ENCODE measurements around the gene FXR1. TPM values are rescaled to one million over a fixed set of nuclear protein-coding genes. Genes with fewer than 3 reads are reported as not detected.

FXR1 gene
- total RNA-seq, 1 experiment from 2014 or later, result 343 TPM

DNA sequence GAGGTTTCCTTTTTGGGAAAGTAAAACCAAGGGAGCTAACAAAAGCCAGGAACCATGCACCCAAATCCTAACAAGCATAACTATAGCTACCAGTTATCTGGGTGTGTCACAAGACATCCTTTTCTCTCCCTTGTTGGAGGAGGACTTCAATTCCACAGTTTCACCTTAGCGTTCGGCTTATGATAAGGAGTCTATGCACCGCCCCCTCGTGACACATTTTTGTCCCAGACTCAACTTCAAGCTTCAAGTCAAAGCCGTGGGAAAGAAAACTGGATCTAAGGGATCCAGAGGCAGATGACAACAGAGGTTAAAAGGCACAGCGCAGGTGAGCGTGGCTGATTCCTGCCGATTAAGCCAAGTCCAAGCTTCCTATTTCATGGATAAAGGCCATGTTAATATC is 13.9 kb upstream of the FXR1 start:
- no peak for DNase-seq
- Mint-ChIP-seq H3K27ac (ENCODE audit: unreplicated experiment) (no peak overlapping the region), H3K36me3 (ENCODE audit: insufficient read depth, unreplicated experiment) (no peaks in the 10 kb centered on the region), H3K9me3 (ENCODE audit: low read depth, unreplicated experiment) (peaks cover 8% of the 10 kb centered on the region), H3K4me3 (ENCODE audit: low read depth, unreplicated experiment) (no peak overlapping the region), H3K27me3 (ENCODE audit: unreplicated experiment) (no peaks in the 10 kb centered on the region), H3K4me1 (ENCODE audit: low read depth, unreplicated experiment) (no peaks in the 10 kb centered on the region)
- CTCF ChIA-PET, result interaction anchor here (0.7 to 1.0 kb wide), 2 partner anchors 14 to 73 kb away, joined by 4 to 6 read pairs; partner anchors contain the start of gene FXR1
- TF ChIP-seq, protein P1, sequence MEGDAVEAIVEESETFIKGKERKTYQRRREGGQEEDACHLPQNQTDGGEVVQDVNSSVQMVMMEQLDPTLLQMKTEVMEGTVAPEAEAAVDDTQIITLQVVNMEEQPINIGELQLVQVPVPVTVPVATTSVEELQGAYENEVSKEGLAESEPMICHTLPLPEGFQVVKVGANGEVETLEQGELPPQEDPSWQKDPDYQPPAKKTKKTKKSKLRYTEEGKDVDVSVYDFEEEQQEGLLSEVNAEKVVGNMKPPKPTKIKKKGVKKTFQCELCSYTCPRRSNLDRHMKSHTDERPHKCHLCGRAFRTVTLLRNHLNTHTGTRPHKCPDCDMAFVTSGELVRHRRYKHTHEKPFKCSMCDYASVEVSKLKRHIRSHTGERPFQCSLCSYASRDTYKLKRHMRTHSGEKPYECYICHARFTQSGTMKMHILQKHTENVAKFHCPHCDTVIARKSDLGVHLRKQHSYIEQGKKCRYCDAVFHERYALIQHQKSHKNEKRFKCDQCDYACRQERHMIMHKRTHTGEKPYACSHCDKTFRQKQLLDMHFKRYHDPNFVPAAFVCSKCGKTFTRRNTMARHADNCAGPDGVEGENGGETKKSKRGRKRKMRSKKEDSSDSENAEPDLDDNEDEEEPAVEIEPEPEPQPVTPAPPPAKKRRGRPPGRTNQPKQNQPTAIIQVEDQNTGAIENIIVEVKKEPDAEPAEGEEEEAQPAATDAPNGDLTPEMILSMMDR (IDR thresholded peaks at IDR 0.05; ENCODE audit: unreplicated experiment), result no peak
- BruUV-seq (replicated peaks), result no TSS peak
- intact Hi-C loops (cut with micrococcal nuclease; ENCODE audit: unreplicated experiment), result no loop called here

DNA sequence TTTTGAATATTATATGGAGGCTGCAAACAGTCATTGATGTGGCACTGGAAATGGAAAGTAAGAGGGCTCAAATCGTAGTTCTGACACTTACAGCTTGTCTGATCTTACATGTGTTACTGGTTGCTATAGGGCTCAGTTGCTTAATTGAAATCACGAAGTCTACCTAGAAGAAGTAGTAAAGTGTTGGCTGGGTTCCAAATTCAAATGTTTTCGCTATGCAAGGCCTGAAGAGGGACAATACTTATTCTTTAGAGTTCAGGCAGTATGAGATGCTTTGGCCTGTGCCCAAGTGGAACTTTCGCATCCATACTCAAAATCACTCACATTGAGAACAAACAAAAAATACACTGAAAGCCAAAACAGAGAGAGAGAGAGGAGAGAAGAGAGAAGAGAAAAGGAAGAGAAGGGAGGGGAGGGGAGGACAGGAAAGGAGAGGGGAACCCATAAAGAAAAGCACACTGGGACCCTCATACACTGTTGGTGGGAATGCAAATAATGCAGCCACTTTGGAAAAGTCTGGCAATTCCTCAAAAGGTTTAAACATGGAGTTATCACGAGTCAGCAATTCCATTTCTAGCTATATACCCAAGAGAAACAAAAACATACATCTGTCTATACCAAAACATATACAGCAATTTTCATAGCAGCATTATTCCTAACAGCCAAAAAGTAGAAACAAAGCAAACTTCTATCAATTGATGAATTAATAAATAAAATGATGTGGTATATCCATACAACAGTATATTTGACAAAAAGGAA is 2.9 kb upstream of the FXR1 start:
- H3K9me3 Mint-ChIP-seq (ENCODE audit: low read depth, unreplicated experiment), result peaks cover 3% of the 10 kb centered on the region
- H3K4me3 Mint-ChIP-seq (ENCODE audit: low read depth, unreplicated experiment), result no peak overlapping the region
- H3K27ac Mint-ChIP-seq (ENCODE audit: unreplicated experiment), result no peak overlapping the region
- H3K4me1 Mint-ChIP-seq (ENCODE audit: low read depth, unreplicated experiment), result peaks cover 9% of the 10 kb centered on the region
- no peaks in the 10 kb centered on the region for H3K27me3 Mint-ChIP-seq (ENCODE audit: unreplicated experiment)
- TF ChIP-seq, protein P1 (IDR thresholded peaks at IDR 0.05; ENCODE audit: unreplicated experiment), result no peak
- no TSS peak for BruUV-seq (replicated peaks)
- H3K36me3 Mint-ChIP-seq (ENCODE audit: insufficient read depth, unreplicated experiment), result peaks cover 30% of the 10 kb centered on the region
- intact Hi-C loops (cut with micrococcal nuclease; ENCODE audit: unreplicated experiment), result no loop called here
- no peak for DNase-seq
- CTCF ChIA-PET, result interaction anchor here (0.6 kb wide), 1 partner anchor 848 kb away, joined by 3 read pairs; no protein-coding TSS in a partner anchor

DNA sequence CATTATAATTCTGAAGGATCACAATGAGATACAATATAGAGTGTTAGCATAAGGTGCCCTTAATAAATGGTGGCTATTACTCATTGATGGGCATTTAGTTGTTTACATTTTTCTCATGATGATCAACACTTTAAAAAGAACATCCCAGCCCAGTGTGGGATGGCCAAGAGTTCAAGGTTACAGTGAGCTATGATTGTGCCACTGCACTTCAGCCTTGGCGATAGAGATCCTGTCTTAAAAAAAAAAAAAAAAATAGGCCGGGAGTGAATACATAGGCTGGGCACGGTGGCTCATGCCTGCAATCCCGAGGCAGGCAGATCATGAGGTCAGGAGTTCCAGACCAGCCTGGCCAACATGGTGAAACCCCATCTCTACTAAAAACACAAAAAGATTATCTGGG is 1.6 kb upstream of the FXR1 start:
- Mint-ChIP-seq H3K4me1 (ENCODE audit: low read depth, unreplicated experiment) (peaks cover 21% of the 10 kb centered on the region), H3K4me3 (ENCODE audit: low read depth, unreplicated experiment) (no peak overlapping the region), H3K27me3 (ENCODE audit: unreplicated experiment) (no peaks in the 10 kb centered on the region), H3K9me3 (ENCODE audit: low read depth, unreplicated experiment) (peaks cover 3% of the 10 kb centered on the region), H3K36me3 (ENCODE audit: insufficient read depth, unreplicated experiment) (peaks cover 42% of the 10 kb centered on the region), H3K27ac (ENCODE audit: unreplicated experiment) (no peak overlapping the region)
- DNase-seq, result no peak
- BruUV-seq (replicated peaks), result no TSS peak
- TF ChIP-seq, protein P1 (IDR thresholded peaks at IDR 0.05; ENCODE audit: unreplicated experiment), result no peak
- intact Hi-C loops (cut with micrococcal nuclease; ENCODE audit: unreplicated experiment), result no loop called here
- CTCF ChIA-PET, result no interaction called here

DNA sequence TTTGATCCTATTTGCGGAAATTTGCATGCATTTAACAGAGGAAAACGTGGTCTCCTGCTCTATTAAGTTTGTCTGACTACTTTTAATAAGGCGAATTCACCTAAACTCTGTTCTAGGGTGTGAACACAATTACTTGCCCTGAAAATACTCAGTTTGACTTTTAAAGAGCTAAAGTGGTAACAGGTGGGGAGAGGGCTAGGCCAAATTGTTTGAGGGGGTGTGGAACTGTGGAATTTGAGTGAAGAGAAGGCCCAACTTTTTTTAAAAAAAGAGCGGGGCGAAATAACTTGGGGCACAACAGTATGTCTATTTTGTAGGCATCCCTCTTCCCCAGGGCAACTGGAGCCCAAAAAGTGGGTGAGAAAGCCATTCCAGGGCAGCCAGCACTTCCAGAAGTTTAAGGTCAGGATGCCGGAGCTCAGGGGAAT is 580 bp upstream of the FXR1 start:
- Mint-ChIP-seq H3K36me3 (ENCODE audit: insufficient read depth, unreplicated experiment) (peaks cover 52% of the 10 kb centered on the region), H3K27me3 (ENCODE audit: unreplicated experiment) (no peaks in the 10 kb centered on the region), H3K27ac (ENCODE audit: unreplicated experiment) (peak overlapping the region; percentile 50), H3K4me1 (ENCODE audit: low read depth, unreplicated experiment) (peaks cover 32% of the 10 kb centered on the region), H3K9me3 (ENCODE audit: low read depth, unreplicated experiment) (no peaks in the 10 kb centered on the region), H3K4me3 (ENCODE audit: low read depth, unreplicated experiment) (peak overlapping the region; percentile 77)
- no TSS peak for BruUV-seq (replicated peaks)
- no peak for DNase-seq
- intact Hi-C loops (cut with micrococcal nuclease; ENCODE audit: unreplicated experiment), result no loop called here
- TF ChIP-seq, protein P1 (IDR thresholded peaks at IDR 0.05; ENCODE audit: unreplicated experiment), result no peak
- CTCF ChIA-PET, result interaction anchor here (0.5 to 1.7 kb wide), 9 partner anchors 9 to 263 kb away, joined by 3 to 6 read pairs (median 4); no protein-coding TSS in a partner anchor
